NCI-H1436 (cell line): Measurements from ENCODE around the gene FHL5.
"Not testable (repeated sequence)": the region's sequence is repeated elsewhere in the genome, so short reads cannot be mapped to it uniquely, and the experiment has no call there.

Experiments used
- DNase-seq: peaks from one replicate; lab custom pipeline; 2025; lab: John Stamatoyannopoulos, UW

FHL5 gene, protein sequence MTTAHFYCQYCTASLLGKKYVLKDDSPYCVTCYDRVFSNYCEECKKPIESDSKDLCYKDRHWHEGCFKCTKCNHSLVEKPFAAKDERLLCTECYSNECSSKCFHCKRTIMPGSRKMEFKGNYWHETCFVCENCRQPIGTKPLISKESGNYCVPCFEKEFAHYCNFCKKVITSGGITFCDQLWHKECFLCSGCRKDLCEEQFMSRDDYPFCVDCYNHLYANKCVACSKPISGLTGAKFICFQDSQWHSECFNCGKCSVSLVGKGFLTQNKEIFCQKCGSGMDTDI

DNA sequence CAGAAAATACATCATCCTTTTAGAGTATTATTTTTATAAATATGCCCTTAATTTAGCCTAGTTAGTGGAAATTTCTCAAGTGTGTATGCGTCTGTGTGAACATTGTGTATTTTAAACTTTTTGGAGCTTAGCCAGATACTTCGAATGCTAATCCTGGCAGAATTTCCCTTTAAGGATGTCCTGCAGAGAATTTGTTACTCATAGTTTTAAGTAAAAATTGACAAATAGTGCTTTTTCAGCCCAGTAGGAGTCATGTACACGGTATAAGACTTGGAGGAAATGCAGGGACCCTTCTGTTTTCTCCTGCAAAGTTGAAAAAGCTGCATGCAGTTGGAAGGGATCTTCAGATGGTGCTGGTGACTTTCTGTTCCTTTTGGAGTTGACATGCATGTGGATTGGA lies at the start of gene FHL5:
FHL5 (plus strand) TSS at position 243 of the 400 bp plus-strand sequence. CDS start 40,486 bp downstream, outside the sequence.
- no peak for DNase-seq

GRCh38 chr6:96520171-96521115 lies 42.5 kb upstream of the FHL5 start:
- DNase-seq = no peak

- no peak for DNase-seq
Observed at GRCh38 chr6:96521306-96521643, 41.7 kb upstream of the FHL5 start.

DNA sequence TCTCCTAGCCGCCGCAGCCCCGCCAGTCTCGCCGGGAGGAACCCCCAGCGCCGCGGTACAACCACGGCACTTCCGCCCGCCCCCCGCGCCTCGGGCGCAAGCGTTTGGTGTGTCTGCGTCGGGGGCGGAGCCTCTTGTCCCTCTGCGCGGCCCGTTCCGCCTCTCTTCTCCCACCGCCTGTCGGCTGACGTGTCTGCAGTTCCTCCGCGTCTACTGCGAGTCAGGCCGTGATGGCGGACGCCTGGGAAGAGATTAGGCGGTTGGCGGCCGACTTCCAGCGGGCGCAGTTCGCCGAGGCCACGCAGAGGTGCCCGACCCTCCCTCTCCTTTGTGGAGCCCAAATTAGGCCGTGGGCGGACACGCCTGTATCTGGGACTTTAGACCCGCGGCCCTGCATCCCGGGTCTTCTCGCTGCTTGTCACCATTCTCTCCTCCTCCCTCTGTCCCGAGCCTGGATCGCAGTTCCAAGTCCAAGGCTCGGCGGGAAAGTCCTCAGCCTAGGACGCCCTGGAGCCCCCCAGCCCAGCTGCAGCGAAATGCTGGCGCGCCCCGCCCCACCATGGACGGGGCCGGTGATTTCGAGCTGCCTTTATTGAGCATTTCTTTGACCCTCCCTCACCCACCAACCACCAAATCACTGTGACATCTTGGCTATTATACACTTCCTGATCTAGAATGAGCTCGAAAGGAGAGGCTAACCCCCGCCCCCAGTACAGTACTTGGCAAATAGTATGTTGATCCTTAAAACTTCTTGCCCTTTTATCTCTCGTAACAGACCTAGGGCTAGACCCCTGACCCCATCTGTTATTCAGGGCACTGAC lies 41.1 kb upstream of the FHL5 start, which contains the start of gene UFL1:
UFL1 (plus strand) TSS at position 163 of the 821 bp plus-strand sequence; CDS start at position 231, 68 bp downstream.
- DNase-seq = peak; percentile 90

DNA sequence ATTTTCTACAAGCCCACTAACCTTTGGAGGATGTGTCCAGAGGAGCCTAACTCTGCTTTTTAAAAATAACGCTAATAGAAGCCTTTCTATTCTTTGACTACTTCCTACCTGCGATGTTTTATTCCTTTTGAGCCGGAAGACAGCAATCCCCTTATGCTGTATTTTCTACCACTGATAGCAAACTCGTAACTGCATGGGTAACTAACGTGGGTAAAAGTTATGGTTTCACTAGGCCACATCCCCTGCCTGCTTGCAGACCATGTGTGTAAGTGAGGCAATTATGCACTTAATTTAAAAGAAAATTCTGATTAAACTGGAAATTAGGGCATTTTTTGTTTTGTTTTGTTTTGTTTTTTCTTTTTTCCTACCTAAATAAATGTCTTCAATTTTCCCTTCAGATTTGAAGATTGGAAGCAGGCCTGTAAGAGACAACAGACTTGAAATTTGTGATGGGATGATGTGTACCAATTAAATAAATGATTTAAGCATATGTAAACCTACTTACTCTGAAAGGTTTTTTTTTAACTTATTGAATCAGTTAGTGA lies 40.4 kb upstream of the FHL5 start:
- no peak for DNase-seq

GRCh38 chr6:96528193-96528592 lies 34.7 kb upstream of the FHL5 start:
- no peak for DNase-seq

DNA sequence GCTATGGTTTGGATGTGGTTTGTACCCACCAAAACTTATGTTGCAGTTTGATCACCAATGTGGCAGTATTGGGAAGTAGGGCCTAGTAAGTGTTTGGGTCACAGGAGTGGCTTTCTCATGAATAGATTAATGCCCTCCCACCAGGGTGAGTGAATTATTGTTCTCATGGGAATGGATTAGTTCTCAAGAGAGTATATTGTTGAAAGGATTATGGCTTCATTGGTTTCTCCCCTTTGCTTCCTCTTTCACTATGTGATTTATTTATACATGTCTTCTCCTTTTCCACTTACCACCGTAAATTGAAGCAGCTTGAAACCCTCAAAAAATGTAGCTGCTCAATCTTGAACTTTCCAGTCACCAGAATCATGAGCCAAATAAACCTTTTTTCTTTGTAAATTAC lies 30.5 kb upstream of the FHL5 start:
- no peak for DNase-seq

GRCh38 chr6:96537726-96538125 lies 25.2 kb upstream of the FHL5 start:
- no peak for DNase-seq

DNA sequence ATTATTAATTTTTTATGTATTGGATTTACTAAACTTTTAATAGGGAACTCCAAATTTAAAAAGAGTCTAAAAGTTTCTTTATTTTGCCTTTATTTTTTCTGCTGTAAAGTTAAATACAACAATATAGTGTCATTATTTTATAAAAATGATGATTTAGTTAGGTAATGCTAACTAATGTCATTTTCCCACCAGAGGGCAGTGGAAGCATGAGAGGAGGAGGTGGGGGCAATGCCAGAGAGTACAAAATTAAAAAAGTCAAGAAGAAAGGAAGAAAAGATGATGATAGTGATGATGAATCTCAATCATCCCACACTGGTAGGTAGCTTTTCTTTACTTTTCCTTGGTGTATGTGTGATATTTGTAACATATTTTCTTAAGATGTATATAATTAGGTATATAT lies 20.2 kb upstream of the FHL5 start:
- DNase-seq = peak; percentile 22

GRCh38 chr6:96545882-96546281 lies 17.0 kb upstream of the FHL5 start:
- no peak for DNase-seq

- DNase-seq = no peak
Observed at GRCh38 chr6:96547654-96548053, 15.3 kb upstream of the FHL5 start.

DNA sequence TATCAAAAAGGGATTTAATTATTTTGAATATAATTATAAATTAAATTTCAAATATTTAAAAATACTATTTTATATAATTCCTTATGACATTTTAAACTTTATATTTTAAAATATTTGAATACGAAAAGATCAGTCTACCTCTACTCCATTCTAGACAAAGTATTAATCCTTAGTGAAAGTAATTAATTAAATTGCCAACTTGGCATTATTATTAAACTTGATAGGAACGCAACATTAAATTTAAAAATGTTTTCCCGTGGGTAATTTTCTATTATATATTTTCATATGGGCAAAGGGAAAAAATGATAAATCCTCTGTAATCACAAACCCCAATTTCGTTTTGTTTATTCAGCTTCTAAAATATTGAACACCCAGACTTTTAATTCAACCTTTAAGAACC lies 8.4 kb upstream of the FHL5 start:
- no peak for DNase-seq

DNA sequence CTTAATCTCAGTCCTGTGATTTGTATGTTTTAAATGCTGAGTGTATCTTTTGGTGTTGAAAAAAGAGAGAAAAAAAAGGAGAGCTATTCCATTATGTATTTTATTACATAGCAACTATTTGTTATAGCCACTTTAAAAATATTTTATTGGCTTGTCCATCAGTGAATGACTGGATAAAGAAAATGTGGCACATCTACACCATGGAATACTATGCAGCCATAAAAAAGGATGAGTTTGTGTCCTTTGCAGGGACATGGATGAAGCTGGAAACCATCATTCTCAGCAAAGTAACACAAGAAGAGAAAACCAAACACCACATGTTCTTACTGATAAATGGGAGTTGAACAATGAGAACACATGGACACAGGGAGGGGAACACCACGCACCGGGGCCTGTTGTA lies 3.2 kb upstream of the FHL5 start:
- not testable (repeated sequence) for DNase-seq

DNA sequence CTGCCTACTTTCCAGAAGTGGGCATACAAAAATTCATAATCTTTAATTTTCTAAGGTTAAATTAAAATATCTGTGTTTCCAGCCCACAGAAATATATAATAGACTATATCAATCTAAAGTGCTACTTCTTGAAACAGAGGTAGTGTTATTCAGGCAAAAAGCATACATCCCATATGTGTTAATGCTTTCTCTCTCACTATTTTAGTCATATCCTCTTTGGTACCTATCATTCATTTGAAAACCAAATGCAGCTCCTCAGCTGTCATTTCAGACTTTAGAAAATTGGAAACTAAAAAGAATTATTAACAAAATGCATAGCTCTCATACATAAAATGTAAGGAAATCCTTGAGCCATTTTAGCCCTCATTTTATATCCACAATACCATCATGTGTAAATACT lies 925 bp downstream of the FHL5 start:
- DNase-seq = no peak

GRCh38 chr6:96570053-96570452 lies 7.1 kb downstream of the FHL5 start:
- no peak for DNase-seq

DNA sequence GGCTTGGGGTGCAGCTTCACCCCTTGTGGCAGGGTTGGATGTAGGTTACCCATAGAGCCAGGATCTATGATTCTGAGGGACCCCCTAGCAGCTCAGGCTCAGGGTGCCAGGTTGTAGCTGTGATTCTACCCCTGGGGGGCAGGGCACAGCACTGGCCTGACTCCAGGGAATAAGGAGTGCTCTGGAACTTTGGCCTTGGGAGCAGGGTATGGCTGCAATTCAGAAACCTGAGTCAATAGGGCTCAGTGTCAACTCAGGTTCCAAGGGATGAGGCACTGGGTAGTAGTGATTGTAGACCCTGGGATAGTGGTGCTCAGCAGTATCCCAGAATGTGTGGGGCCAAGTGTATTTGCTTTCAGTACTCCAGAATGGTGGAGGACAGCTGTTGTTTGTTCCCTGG lies 8.6 kb downstream of the FHL5 start:
- DNase-seq = no peak

DNA sequence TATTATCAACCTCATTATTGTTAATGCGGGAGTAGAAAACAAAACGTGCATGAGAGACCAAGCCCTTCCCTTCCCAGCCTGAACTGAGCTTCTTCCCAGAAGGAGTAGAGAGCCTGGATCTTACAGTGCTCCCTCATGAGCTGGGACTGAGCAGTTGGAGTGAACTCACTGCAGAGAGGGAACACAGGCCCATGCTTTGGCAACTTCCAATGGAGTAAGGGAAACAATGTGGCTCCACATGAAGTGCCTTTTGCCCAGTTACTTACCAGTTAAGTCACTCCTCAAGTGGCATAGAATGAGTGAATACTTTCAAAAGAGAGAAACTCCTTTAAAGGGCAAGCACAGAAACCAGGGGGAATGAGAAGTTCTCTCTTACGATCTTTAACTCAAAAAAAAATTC lies 12.4 kb downstream of the FHL5 start:
- no peak for DNase-seq

- no peak for DNase-seq
Observed at GRCh38 chr6:96576221-96576620, 13.3 kb downstream of the FHL5 start.

GRCh38 chr6:96582021-96582420 lies 19.1 kb downstream of the FHL5 start:
- DNase-seq = no peak

DNA sequence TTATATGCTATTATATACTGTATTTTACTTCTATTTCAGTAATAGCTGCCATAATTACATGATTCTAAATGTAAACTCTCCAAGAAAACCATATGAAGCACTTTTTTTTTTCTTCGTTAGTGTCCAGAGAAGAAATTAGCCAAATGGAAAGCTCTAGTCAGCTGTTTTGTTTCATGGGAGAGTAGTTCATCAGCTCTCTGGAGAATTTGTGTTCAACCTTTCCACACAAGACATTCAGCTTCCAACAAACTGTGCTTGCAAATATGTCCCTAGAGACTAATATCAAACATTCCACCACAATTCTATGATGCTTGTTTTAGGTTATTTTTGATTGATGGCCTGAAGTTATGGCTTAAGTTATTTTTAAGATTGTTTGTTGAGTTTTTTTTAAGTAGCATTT lies 19.5 kb downstream of the FHL5 start:
- no peak for DNase-seq

GRCh38 chr6:96604420-96604819 lies 41.5 kb downstream of the FHL5 start:
- DNase-seq = peak; percentile 88

DNA sequence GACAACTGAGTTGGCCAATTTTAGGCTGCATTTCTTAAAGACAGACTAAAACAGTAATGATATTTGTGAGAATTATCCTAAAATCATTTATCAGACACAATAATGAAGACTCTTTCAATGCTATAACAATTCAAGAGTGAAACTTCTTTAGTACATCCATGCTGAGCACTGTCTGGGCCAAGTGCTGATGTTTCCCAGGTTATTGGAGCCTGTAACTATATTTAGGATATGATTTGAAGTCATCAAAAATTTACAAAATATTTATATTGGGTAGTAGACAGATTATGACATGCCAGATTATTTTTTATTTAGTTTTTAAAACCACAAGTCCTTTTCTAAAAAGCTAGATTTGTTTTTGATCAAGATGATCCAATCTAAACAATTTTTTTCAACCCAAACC lies 45.1 kb downstream of the FHL5 start:
- DNase-seq = no peak
